ENCODE measurements around the gene DCTN2. TPM values are rescaled to one million over a fixed set of nuclear protein-coding genes. Genes with fewer than 3 reads are reported as not detected.
"Not testable (repeated sequence)": the region's sequence is repeated elsewhere in the genome, so short reads cannot be mapped to it uniquely, and the experiment has no call there.

DCTN2 gene
- total RNA-seq, 1 donor from 2014 or later, result 116 TPM

GRCh38 chr12:57500213-57500612 is 46.8 kb downstream of the DCTN2 start:
- H3K36me3 ChIP-seq, result peaks cover 66 to 92% of the 10 kb centered on the region in 2 donors
- no peaks in the 10 kb centered on the region for H3K27me3 ChIP-seq
- no peaks in the 10 kb centered on the region for H3K9me3 ChIP-seq
- DNase-seq (ENCODE audit: low spot score in 2 of 2), result no peak
- no peak overlapping the region for H3K4me3 ChIP-seq
- TF ChIP-seq CTCF (IDR thresholded peaks at IDR 0.05), result no peak
- intact Hi-C loops (cut with DNase I), result no loop called here
- no peak overlapping the region for H3K27ac ChIP-seq
- H3K4me1 ChIP-seq, result no peaks in the 10 kb centered on the region

- intact Hi-C loops (cut with DNase I), result no loop called here
- no peak overlapping the region for H3K27ac ChIP-seq
- TF ChIP-seq CTCF (IDR thresholded peaks at IDR 0.05), result no peak
- H3K27me3 ChIP-seq, result no peaks in the 10 kb centered on the region
- no peak overlapping the region for H3K4me3 ChIP-seq
- H3K4me1 ChIP-seq, result no peaks in the 10 kb centered on the region
- H3K36me3 ChIP-seq, result peaks cover 56 to 86% of the 10 kb centered on the region in 2 donors
- DNase-seq (ENCODE audit: low spot score in 2 of 2), result no peak
- no peaks in the 10 kb centered on the region for H3K9me3 ChIP-seq
Measured at GRCh38 chr12:57498571-57498970, 48.4 kb downstream of the DCTN2 start.

- no peak for DNase-seq (ENCODE audit: low spot score in 2 of 2)
- H3K4me3 ChIP-seq, result no peak overlapping the region
- no peak overlapping the region for H3K27ac ChIP-seq
- intact Hi-C loops (cut with DNase I), result no loop called here
- H3K4me1 ChIP-seq, result no peaks in the 10 kb centered on the region
- no peaks in the 10 kb centered on the region for H3K9me3 ChIP-seq
- no peaks in the 10 kb centered on the region for H3K27me3 ChIP-seq
- peaks cover 51 to 81% of the 10 kb centered on the region in 2 donors for H3K36me3 ChIP-seq
- TF ChIP-seq CTCF (IDR thresholded peaks at IDR 0.05), result no peak
Measured at GRCh38 chr12:57498132-57498502, 48.9 kb downstream of the DCTN2 start.

- peaks cover 47 to 75% of the 10 kb centered on the region in 2 donors for H3K36me3 ChIP-seq
- no peak for TF ChIP-seq CTCF (IDR thresholded peaks at IDR 0.05)
- intact Hi-C loops (cut with DNase I), result no loop called here
- no peak for DNase-seq (ENCODE audit: low spot score in 2 of 2)
- H3K4me3 ChIP-seq, result no peak overlapping the region
- no peaks in the 10 kb centered on the region for H3K4me1 ChIP-seq
- H3K27me3 ChIP-seq, result no peaks in the 10 kb centered on the region
- H3K27ac ChIP-seq, result no peak overlapping the region
- H3K9me3 ChIP-seq, result no peaks in the 10 kb centered on the region
Measured at GRCh38 chr12:57497223-57498131, 49.5 kb downstream of the DCTN2 start.

- no peak overlapping the region for H3K4me3 ChIP-seq
- no peaks in the 10 kb centered on the region for H3K4me1 ChIP-seq
- H3K9me3 ChIP-seq, result no peaks in the 10 kb centered on the region
- no peak for DNase-seq (ENCODE audit: low spot score in 2 of 2)
- H3K27me3 ChIP-seq, result no peaks in the 10 kb centered on the region
- H3K36me3 ChIP-seq, result peaks cover 42 to 70% of the 10 kb centered on the region in 2 donors
- TF ChIP-seq CTCF (IDR thresholded peaks at IDR 0.05), result no peak
- H3K27ac ChIP-seq, result no peak overlapping the region
- intact Hi-C loops (cut with DNase I), result no loop called here
Measured at GRCh38 chr12:57496822-57497221, 50.2 kb downstream of the DCTN2 start.

GRCh38 chr12:57495051-57495701 is 51.8 kb downstream of the DCTN2 start:
- DNase-seq (ENCODE audit: low spot score in 2 of 2); H3K4me1 ChIP-seq; H3K27me3 ChIP-seq; H3K27ac ChIP-seq; intact Hi-C loops (cut with DNase I); H3K9me3 ChIP-seq; H3K4me3 ChIP-seq: not testable (repeated sequence)
- peaks cover 44 to 69% of the 10 kb centered on the region in 2 donors for H3K36me3 ChIP-seq
